Trophoblast cell (in vitro differentiated cells and primary cell): Measurements from ENCODE around the gene HOTAIR.

Experiments used
- DNase-seq, 2 donors: peaks; one replicate each; pipeline ENCODE4 v3.0.0-alpha.2; 2016
- H2AFZ ChIP-seq: 2 replicates; pipeline ENCODE4 v1.6.1; 2013; ENCODE audit warnings: low read length, moderate library complexity, mild to moderate bottlenecking; ENCODE audit not compliant: insufficient read depth, poor library complexity
- H2AK5ac ChIP-seq: 2 replicates; pipeline ENCODE4 v1.6.1; 2013; ENCODE audit warnings: mild to moderate bottlenecking, low read length
- H2BK120ac ChIP-seq: 2 replicates; pipeline ENCODE4 v1.6.1; 2013; ENCODE audit warnings: low read length, mild to moderate bottlenecking, moderate library complexity; ENCODE audit not compliant: insufficient read depth, poor library complexity
- H2BK12ac ChIP-seq: 2 replicates; pipeline ENCODE4 v1.6.1; 2013; ENCODE audit warnings: mild to moderate bottlenecking, low read length, moderate library complexity
- H2BK5ac ChIP-seq: 2 replicates; pipeline ENCODE4 v1.6.1; 2013; ENCODE audit warnings: low read length, low read depth, moderate library complexity, mild to moderate bottlenecking; ENCODE audit not compliant: poor library complexity
- H3K14ac ChIP-seq: 2 replicates; pipeline ENCODE4 v1.6.1; 2013; ENCODE audit warnings: mild to moderate bottlenecking, low read length
- H3K18ac ChIP-seq: 2 replicates; pipeline ENCODE4 v1.6.1; 2013; ENCODE audit warnings: mild to moderate bottlenecking, low read length
- H3K23ac ChIP-seq: 2 replicates; pipeline ENCODE4 v1.6.1; 2013; ENCODE audit warnings: low read length
- H3K27ac ChIP-seq: 2 replicates; pipeline ENCODE4 v1.5.1; 2013; ENCODE audit warnings: low read depth, mild to moderate bottlenecking, inconsistent platforms, low read length, moderate library complexity
- H3K27me3 ChIP-seq: 2 replicates; pipeline ENCODE4 v1.6.1; 2013; ENCODE audit warnings: inconsistent platforms, mild to moderate bottlenecking, low read length, moderate library complexity; ENCODE audit not compliant: insufficient read depth
- H3K36me3 ChIP-seq, 2 experiments: 1 replicate in 1 of 2; 2 replicates in 1 of 2; pipeline ENCODE4 v1.6.1; 2013; ENCODE audit warnings: low read length in 2 of 2, mild to moderate bottlenecking in 2 of 2, moderate library complexity in 1 of 2; ENCODE audit not compliant: insufficient read depth in 2 of 2, control insufficient read depth in 1 of 2
- H3K4ac ChIP-seq: 2 replicates; pipeline ENCODE4 v1.6.1; 2013; ENCODE audit warnings: low read depth, mild to moderate bottlenecking, low read length, moderate library complexity
- H3K4me1 ChIP-seq, 2 experiments: 1 replicate in 1 of 2; 2 replicates in 1 of 2; pipeline ENCODE4 v1.6.1; 2013; ENCODE audit warnings: low read length in 2 of 2, mild to moderate bottlenecking in 2 of 2, moderate library complexity in 1 of 2; ENCODE audit not compliant: insufficient read depth in 2 of 2, control insufficient read depth in 1 of 2
- H3K4me2 ChIP-seq: 2 replicates; pipeline ENCODE4 v1.6.1; 2013; ENCODE audit warnings: inconsistent platforms, mild to moderate bottlenecking, low read length, moderate library complexity
- H3K4me3 ChIP-seq: 2 replicates; pipeline ENCODE4 v1.5.1; 2013; ENCODE audit warnings: mild to moderate bottlenecking, low read depth, low read length, inconsistent platforms
- H3K79me1 ChIP-seq: one replicate; pipeline ENCODE4 v1.6.1; 2013; ENCODE audit warnings: low read length
- H3K79me2 ChIP-seq: 2 replicates; pipeline ENCODE4 v1.6.1; 2013; ENCODE audit warnings: low read length, mild to moderate bottlenecking; ENCODE audit not compliant: control insufficient read depth, insufficient read depth, poor library complexity
- H3K9ac ChIP-seq: 2 replicates; pipeline ENCODE4 v1.6.1; 2013; ENCODE audit warnings: mild to moderate bottlenecking, low read length
- H3K9me3 ChIP-seq: 2 replicates; pipeline ENCODE4 v1.6.1; 2013; ENCODE audit warnings: low read depth, mild to moderate bottlenecking, control low read depth, inconsistent platforms, low read length; ENCODE audit not compliant: insufficient read depth
- H4K12ac ChIP-seq: 2 replicates; pipeline ENCODE4 v1.6.1; 2013; ENCODE audit warnings: low read depth, mild to moderate bottlenecking, low read length, moderate library complexity
- H4K8ac ChIP-seq: 2 replicates; pipeline ENCODE4 v1.6.1; 2013; ENCODE audit warnings: low read depth, mild to moderate bottlenecking, low read length, moderate library complexity
- H4K91ac ChIP-seq: one replicate; pipeline ENCODE4 v1.6.1; 2013; ENCODE audit warnings: low read depth, mild to moderate bottlenecking, low read length, moderate library complexity
- WGBS: extraction: QIAGEN DNeasy Blood & Tissue Kit; methylation state at CpG from one replicate; pipeline ENCODE4 v1.1.7; 2013; ENCODE audit warnings: missing lambda C conversion rate; ENCODE audit not compliant: insufficient read length, insufficient coverage; ENCODE audit errors: extremely low coverage; 5-methylcytosine and 5-hydroxymethylcytosine counted together

HOTAIR gene

DNA sequence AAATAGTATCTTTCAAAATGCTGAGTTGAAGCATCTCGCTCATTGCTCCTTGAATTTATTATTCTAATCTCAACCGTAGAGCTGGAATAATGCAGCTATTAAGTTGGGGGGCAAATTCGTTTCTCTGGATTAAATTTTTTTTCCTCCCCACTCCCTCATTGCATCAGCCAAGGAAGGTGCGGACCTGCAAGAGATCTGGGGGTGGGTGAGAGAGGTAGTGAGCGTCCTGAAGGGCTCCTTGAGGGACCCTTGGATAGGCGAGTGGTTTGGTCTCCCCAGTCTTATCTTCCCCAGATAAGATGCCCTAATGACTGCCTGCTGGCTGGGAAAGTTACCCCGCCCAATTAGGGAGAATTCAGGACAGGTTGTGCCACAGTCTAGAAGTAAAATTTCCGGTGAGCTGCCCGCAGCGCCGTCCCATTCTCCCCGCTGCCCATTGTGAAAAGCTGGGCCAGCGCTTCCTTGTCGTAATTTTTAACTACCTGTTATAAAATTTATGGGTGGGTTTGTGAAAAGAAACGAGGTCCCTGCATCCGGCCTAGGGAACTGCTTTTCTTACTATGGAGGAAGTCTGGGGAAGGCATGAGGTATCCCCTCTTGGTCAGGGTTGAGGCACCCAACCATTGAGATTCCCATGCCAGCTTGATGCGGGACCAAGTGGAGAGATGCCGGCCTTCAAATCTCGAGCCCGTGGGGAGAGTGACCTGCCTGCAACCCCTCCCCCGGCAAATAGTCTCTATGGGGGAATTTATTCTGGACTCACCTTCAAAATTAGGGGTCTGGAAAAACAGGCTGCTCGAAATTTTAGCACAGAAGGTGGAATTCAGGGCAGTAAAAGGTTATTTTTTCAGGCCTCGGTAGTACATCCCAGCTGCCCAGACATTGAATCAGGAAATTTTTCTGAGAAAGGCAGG, 40.5 kb upstream of the HOTAIR start:
- no peak overlapping the region for H4K8ac ChIP-seq
- no peak overlapping the region for H3K9ac ChIP-seq
- peaks cover 84% of the 10 kb centered on the region for H3K27me3 ChIP-seq
- H2AK5ac ChIP-seq: no peak overlapping the region
- no CpG with 5 or more reads among the region's 23 CpGs for WGBS
- no peak overlapping the region for H3K4me3 ChIP-seq
- peaks cover 11% of the 10 kb centered on the region for H3K9me3 ChIP-seq
- H4K91ac ChIP-seq: no peak overlapping the region
- H3K4ac ChIP-seq: no peak overlapping the region
- H3K4me1 ChIP-seq: peaks cover 4 to 7% of the 10 kb centered on the region in 2 experiments
- no peak overlapping the region for H4K12ac ChIP-seq
- no peak overlapping the region for H3K14ac ChIP-seq
- no peak overlapping the region for H3K23ac ChIP-seq
- H3K36me3 ChIP-seq: no peaks in the 10 kb centered on the region
- no peaks in the 10 kb centered on the region for H3K79me1 ChIP-seq
- H2BK120ac ChIP-seq: no peak overlapping the region
- no peak overlapping the region for H3K27ac ChIP-seq
- no peak for DNase-seq
- no peak overlapping the region for H3K4me2 ChIP-seq
- no peak overlapping the region for H2BK12ac ChIP-seq
- no peaks in the 10 kb centered on the region for H3K79me2 ChIP-seq
- no peak overlapping the region for H2AFZ ChIP-seq
- H3K18ac ChIP-seq: no peak overlapping the region
- no peak overlapping the region for H2BK5ac ChIP-seq

DNA sequence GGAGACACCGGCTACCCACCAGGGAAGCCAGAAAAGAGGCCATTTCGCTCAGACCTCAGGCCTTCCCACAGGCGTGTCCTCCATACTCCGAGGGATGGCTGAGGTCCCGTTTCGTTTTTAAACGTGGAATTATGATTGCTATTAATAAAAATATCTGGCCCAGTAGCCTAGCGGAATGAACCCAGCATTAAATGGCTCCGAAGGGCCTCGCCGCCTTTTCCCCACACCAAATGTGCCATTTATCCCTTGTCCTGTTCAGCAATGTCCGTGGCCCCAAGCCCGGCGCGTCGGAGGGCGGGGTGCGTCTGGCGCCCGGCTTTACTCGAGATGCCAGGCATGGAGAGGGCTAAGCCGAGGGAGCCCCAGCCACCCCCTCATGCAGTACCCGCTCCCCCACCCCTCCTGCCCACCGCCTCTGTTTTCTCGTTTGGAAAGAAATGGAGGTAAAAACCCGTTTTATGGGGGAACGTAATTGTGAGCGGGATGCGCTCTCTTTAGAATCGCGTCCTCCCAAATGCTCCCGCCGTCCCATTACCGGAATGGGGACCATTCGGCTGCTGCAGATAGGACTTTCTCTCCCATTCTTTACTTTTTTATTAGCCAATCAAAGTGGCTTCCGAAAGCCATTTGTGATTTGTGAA, 39.7 kb upstream of the HOTAIR start:
- Histone ChIP-seq H4K12ac (no peak overlapping the region), H3K27me3 (peaks cover 84% of the 10 kb centered on the region), H4K91ac (no peak overlapping the region), H2BK5ac (no peak overlapping the region), H2BK120ac (no peak overlapping the region), H2AK5ac (no peak overlapping the region), H3K4ac (no peak overlapping the region), H3K14ac (no peak overlapping the region), H3K27ac (no peak overlapping the region), H3K23ac (no peak overlapping the region), H3K4me2 (no peak overlapping the region), H3K18ac (no peak overlapping the region), H3K79me1 (no peaks in the 10 kb centered on the region), H3K4me3 (no peak overlapping the region), H4K8ac (no peak overlapping the region), H2AFZ (no peak overlapping the region), H3K9ac (no peak overlapping the region), H2BK12ac (no peak overlapping the region), H3K36me3 (no peaks in the 10 kb centered on the region), H3K79me2 (no peaks in the 10 kb centered on the region), H3K4me1 (peaks cover 4 to 7% of the 10 kb centered on the region in 2 experiments), H3K9me3 (peaks cover 13% of the 10 kb centered on the region)
- WGBS: no CpG with 5 or more reads among the region's 36 CpGs
- no peak for DNase-seq

- no CpG with 5 or more reads among the region's 6 CpGs for WGBS
- H3K36me3 ChIP-seq: no peaks in the 10 kb centered on the region
- H3K9ac ChIP-seq: no peak overlapping the region
- H3K79me1 ChIP-seq: no peaks in the 10 kb centered on the region
- H3K27me3 ChIP-seq: peaks cover 84% of the 10 kb centered on the region
- no peak overlapping the region for H2AK5ac ChIP-seq
- no peak overlapping the region for H3K23ac ChIP-seq
- no peak overlapping the region for H3K27ac ChIP-seq
- no peak overlapping the region for H2BK120ac ChIP-seq
- H2BK5ac ChIP-seq: no peak overlapping the region
- no peak overlapping the region for H4K91ac ChIP-seq
- H3K14ac ChIP-seq: no peak overlapping the region
- H3K18ac ChIP-seq: no peak overlapping the region
- no peak overlapping the region for H3K4me2 ChIP-seq
- no peak for DNase-seq
- no peak overlapping the region for H2AFZ ChIP-seq
- no peaks in the 10 kb centered on the region for H3K79me2 ChIP-seq
- no peak overlapping the region for H4K8ac ChIP-seq
- H3K4ac ChIP-seq: no peak overlapping the region
- peaks cover 13% of the 10 kb centered on the region for H3K9me3 ChIP-seq
- no peak overlapping the region for H3K4me3 ChIP-seq
- H4K12ac ChIP-seq: no peak overlapping the region
- H3K4me1 ChIP-seq: no peaks in the 10 kb centered on the region
- no peak overlapping the region for H2BK12ac ChIP-seq
Observed at GRCh38 chr12:54012631-54013409, 38.1 kb upstream of the HOTAIR start.

DNA sequence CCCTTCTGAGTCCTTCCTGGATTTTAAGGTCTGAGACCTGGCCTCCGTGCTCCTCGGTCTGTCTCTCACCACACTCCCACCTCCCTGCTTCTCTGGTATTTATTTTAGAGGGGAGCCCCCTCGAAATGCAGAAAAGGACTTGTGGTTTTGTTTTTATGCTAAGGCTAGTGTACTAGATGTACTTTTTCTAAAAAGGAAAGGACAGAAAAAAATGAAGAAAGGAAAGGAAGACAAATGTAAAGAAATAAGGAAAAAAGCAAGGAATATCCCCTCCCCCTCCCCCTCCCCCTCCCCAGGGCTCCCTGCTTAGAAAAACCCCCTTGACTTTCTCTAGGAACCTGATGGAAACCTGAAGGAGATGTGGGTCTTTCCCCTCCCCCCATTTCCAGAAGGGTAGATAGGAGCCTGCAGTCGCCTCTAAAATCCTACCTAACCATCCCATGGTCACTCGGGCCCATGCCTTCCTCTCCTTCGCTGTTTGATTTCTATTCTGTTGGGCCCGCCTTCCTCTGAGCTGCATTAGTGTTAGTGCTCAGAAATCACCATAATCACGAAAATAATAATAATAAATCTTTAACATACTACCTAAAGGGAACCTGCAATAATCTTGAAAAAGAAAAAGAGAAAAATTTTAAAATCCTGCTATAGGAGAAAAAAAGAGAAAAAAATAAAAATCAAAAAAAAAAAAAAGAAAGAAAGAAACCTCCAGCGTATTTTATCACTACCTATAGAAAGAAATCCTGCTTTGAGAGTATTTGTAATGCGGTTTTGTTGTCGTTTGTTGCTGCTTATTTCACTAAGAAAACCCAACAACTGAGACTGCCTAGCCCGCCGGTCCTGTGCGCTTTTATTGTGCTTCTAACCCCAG, 37.1 kb upstream of the HOTAIR start:
- no peak overlapping the region for H2AFZ ChIP-seq
- H3K27ac ChIP-seq: no peak overlapping the region
- no peak overlapping the region for H3K4me2 ChIP-seq
- H3K23ac ChIP-seq: no peak overlapping the region
- no peak overlapping the region for H2AK5ac ChIP-seq
- H4K8ac ChIP-seq: no peak overlapping the region
- no peak overlapping the region for H2BK5ac ChIP-seq
- H3K4ac ChIP-seq: no peak overlapping the region
- H3K79me1 ChIP-seq: no peaks in the 10 kb centered on the region
- H3K14ac ChIP-seq: no peak overlapping the region
- no peaks in the 10 kb centered on the region for H3K4me1 ChIP-seq
- H3K9ac ChIP-seq: no peak overlapping the region
- H4K12ac ChIP-seq: no peak overlapping the region
- no peak overlapping the region for H2BK120ac ChIP-seq
- H3K27me3 ChIP-seq: peaks cover 84% of the 10 kb centered on the region
- DNase-seq: no peak
- no peak overlapping the region for H3K4me3 ChIP-seq
- H3K9me3 ChIP-seq: peaks cover 12% of the 10 kb centered on the region
- no peak overlapping the region for H4K91ac ChIP-seq
- WGBS: no CpG with 5 or more reads among the region's 14 CpGs
- no peaks in the 10 kb centered on the region for H3K79me2 ChIP-seq
- H3K18ac ChIP-seq: no peak overlapping the region
- no peak overlapping the region for H2BK12ac ChIP-seq
- H3K36me3 ChIP-seq: no peaks in the 10 kb centered on the region
